A549 (cell line): ENCODE data around the gene SERPINA4. TPM values are rescaled to one million over a fixed set of nuclear protein-coding genes. Genes with fewer than 3 reads are reported as not detected.

Experiments used
- ATAC-seq, 2 experiments: fragments of 200-7000 bp in 1 of 2; fragments of >200 bp in 1 of 2; cut with Nextera tagmentation in 1 of 2; cut with Tn5 transposase in 1 of 2; 3 replicates each; pipeline versions ENCODE4 v1.8.0 to v1.9.1; 2018 to 2020; ENCODE audit warnings: mild to moderate bottlenecking in 1 of 2, moderate library complexity in 1 of 2
- CTCF ChIA-PET: fragments of 300-600 bp; sonication (Branson Sonifier 250); formaldehyde crosslinking; extraction: SDS; loops from one replicate; lab custom pipeline; 2021; ENCODE audit warnings: antibody characterized with exemption, inconsistent platforms; lab: Yijun Ruan, JAX
- POLR2A ChIA-PET: fragments of 350-600 bp; formaldehyde crosslinking; extraction: SDS; loops from one replicate; lab custom pipeline; 2021; ENCODE audit warnings: antibody characterized with exemption, inconsistent platforms; lab: Yijun Ruan, JAX
- DNase-seq, 2 experiments: peaks; one replicate each; pipeline versions ENCODE4 v3.0.0 to v3.0.0-alpha.2; 2011 to 2016; ENCODE audit warnings: low read depth in 1 of 2, low spot score in 1 of 2
- FAIRE-seq: peaks from 2 replicates; lab custom pipeline; 2011; peaks lifted over from hg19 to GRCh38; lab: Jason Lieb, UNC
- H3K27ac ChIP-seq, 2 experiments: fragments of >200 bp; sonication (Bioruptor Twin); formaldehyde crosslinking; 3 replicates each; pipeline ENCODE4 v1.5.1; 2016 to 2017
- H3K4me1 ChIP-seq: fragments of >200 bp; sonication (Bioruptor Twin); formaldehyde crosslinking; 3 replicates; pipeline ENCODE4 v1.6.1; 2016
- H3K4me2 ChIP-seq: fragments of >200 bp; sonication (Bioruptor Twin); formaldehyde crosslinking; 3 replicates; pipeline ENCODE4 v1.6.1; 2016
- H3K4me3 ChIP-seq: fragments of >200 bp; sonication (Bioruptor Twin); formaldehyde crosslinking; 3 replicates; pipeline ENCODE4 v1.5.1; 2016
- H3K9me3 ChIP-seq: fragments of >200 bp; sonication (Bioruptor Twin); formaldehyde crosslinking; 3 replicates; pipeline ENCODE4 v1.6.1; 2016
- CBX8 ChIP-seq: fragments of 200-600 bp; sonication (generic); IDR thresholded peaks from 2 replicates; pipeline ENCODE4 v1.6.1; 2016
- CEBPB ChIP-seq, 2 experiments: fragments of >200 bp in 1 of 2; sonication (Bioruptor Twin) in 1 of 2; formaldehyde crosslinking in 1 of 2; IDR thresholded peaks; 2 replicates each; pipeline ENCODE4 v1.6.1; 2012 to 2016
- EHF ChIP-seq: fragments of 250-450 bp; sonication (Bioruptor Pico); IDR thresholded peaks from 2 replicates; pipeline ENCODE4 v1.5.0; 2020; ENCODE audit warnings: mild to moderate bottlenecking
- EHMT2 ChIP-seq: fragments of 200-600 bp; sonication (generic); IDR thresholded peaks from 2 replicates; pipeline ENCODE4 v1.6.1; 2016; ENCODE audit warnings: antibody characterized with exemption, low read depth, mild to moderate bottlenecking, moderate library complexity
- ELK1 ChIP-seq: fragments of 150-350 bp; IDR thresholded peaks from 2 replicates; pipeline ENCODE4 v1.6.1; 2014; ENCODE audit warnings: low read depth, mild to moderate bottlenecking, low read length
- FOSL2 ChIP-seq, 2 experiments: fragments of 450-650 bp in 1 of 2; fragments of >200 bp in 1 of 2; sonication (Bioruptor Twin) in 1 of 2; formaldehyde crosslinking; IDR thresholded peaks; 2 replicates each; pipeline versions ENCODE4 v1.5.0 to v1.6.1; 2016 to 2020; ENCODE audit warnings: mild to moderate bottlenecking in 1 of 2, moderate library complexity in 1 of 2
- GATA3 ChIP-seq: IDR thresholded peaks from 2 replicates; pipeline ENCODE4 v1.6.1; 2012; ENCODE audit warnings: borderline replicate concordance
- HDAC2 ChIP-seq: fragments of 200-600 bp; sonication (generic); IDR thresholded peaks from 2 replicates; pipeline ENCODE4 v1.6.1; 2016
- HOXA7 ChIP-seq: fragments of 250-450 bp; sonication (Bioruptor Pico); IDR thresholded peaks from 2 replicates; pipeline ENCODE4 v1.5.0; 2020; ENCODE audit warnings: mild to moderate bottlenecking, moderate library complexity
- HOXB13 ChIP-seq: fragments of 250-450 bp; sonication (Bioruptor Pico); IDR thresholded peaks from 2 replicates; pipeline ENCODE4 v1.5.0; 2020; ENCODE audit warnings: low read depth, mild to moderate bottlenecking, moderate library complexity
- HOXB5 ChIP-seq: fragments of 250-450 bp; sonication (Bioruptor Pico); IDR thresholded peaks from 2 replicates; pipeline ENCODE4 v1.5.0; 2020; ENCODE audit warnings: mild to moderate bottlenecking, moderate library complexity
- JUN ChIP-seq, 2 experiments: fragments of >200 bp; sonication (Bioruptor Twin); formaldehyde crosslinking; IDR thresholded peaks; 2 replicates in 1 of 2; 3 replicates in 1 of 2; pipeline ENCODE4 v1.6.1; 2016 to 2017
- JUNB ChIP-seq: fragments of >200 bp; sonication (Bioruptor Twin); formaldehyde crosslinking; IDR thresholded peaks from 2 replicates; pipeline ENCODE4 v1.6.1; 2016
- KDM1A ChIP-seq: fragments of 200-600 bp; sonication (generic); IDR thresholded peaks from 2 replicates; pipeline ENCODE4 v1.6.1; 2016; ENCODE audit warnings: low read depth, mild to moderate bottlenecking
- MAFK ChIP-seq: fragments of 450-650 bp; IDR thresholded peaks from 2 replicates; pipeline ENCODE4 v1.6.1; 2014; ENCODE audit not compliant: partially characterized antibody
- MAZ ChIP-seq: fragments of 150-350 bp; IDR thresholded peaks from 2 replicates; pipeline ENCODE4 v1.6.1; 2014; ENCODE audit warnings: antibody characterized with exemption, low read depth, low read length, borderline replicate concordance
- NPAS2 ChIP-seq: fragments of 250-450 bp; sonication (Bioruptor Pico); IDR thresholded peaks from 2 replicates; pipeline ENCODE4 v1.8.0; 2022; ENCODE audit warnings: mild to moderate bottlenecking, moderate library complexity, borderline replicate concordance
- NR3C1 ChIP-seq: fragments of >200 bp; sonication (Bioruptor Twin); formaldehyde crosslinking; IDR thresholded peaks from 3 replicates; pipeline ENCODE4 v1.6.1; 2017
- PBX3 ChIP-seq: IDR thresholded peaks from 2 replicates; pipeline ENCODE4 v1.6.1; 2012
- PHF8 ChIP-seq: fragments of 200-600 bp; sonication (generic); IDR thresholded peaks from 2 replicates; pipeline ENCODE4 v1.6.1; 2016; ENCODE audit warnings: low read depth, mild to moderate bottlenecking, antibody characterized with exemption, moderate library complexity, borderline replicate concordance
- RARB ChIP-seq: fragments of 250-450 bp; sonication (Bioruptor Pico); IDR thresholded peaks from 2 replicates; pipeline ENCODE4 v1.8.0; 2021; ENCODE audit warnings: mild to moderate bottlenecking, moderate library complexity
- RCOR1 ChIP-seq: fragments of 150-350 bp; IDR thresholded peaks from 2 replicates; pipeline ENCODE4 v1.6.1; 2014; ENCODE audit warnings: antibody characterized with exemption, low read length, low read depth
- RNF2 ChIP-seq: fragments of 200-600 bp; sonication (generic); IDR thresholded peaks from 2 replicates; pipeline ENCODE4 v1.6.1; 2016; ENCODE audit warnings: low read depth, mild to moderate bottlenecking, antibody characterized with exemption, moderate library complexity, borderline replicate concordance
- SREBF2 ChIP-seq: fragments of 450-650 bp; IDR thresholded peaks from 2 replicates; pipeline ENCODE4 v1.6.1; 2014; ENCODE audit warnings: mild to moderate bottlenecking, moderate library complexity
- ZC3H11A ChIP-seq: fragments of 450-650 bp; IDR thresholded peaks from 2 replicates; pipeline ENCODE4 v1.6.1; 2014; ENCODE audit warnings: antibody characterized with exemption, mild to moderate bottlenecking
- ZFP36 ChIP-seq: fragments of 450-650 bp; IDR thresholded peaks from 2 replicates; pipeline ENCODE4 v1.6.1; 2014; ENCODE audit warnings: borderline replicate concordance; ENCODE audit not compliant: partially characterized antibody
- ZSCAN20 ChIP-seq: fragments of 250-450 bp; sonication (Bioruptor Pico); IDR thresholded peaks from 2 replicates; pipeline ENCODE4 v1.8.0; 2022; ENCODE audit warnings: mild to moderate bottlenecking, moderate library complexity
- WGBS: methylation state at CpG from one replicate; pipeline ENCODE4 v1.1.6; 2017; ENCODE audit errors: missing lambda C conversion rate; 5-methylcytosine and 5-hydroxymethylcytosine counted together
- polyA plus RNA-seq, 4 experiments: library from polyadenylated mRNA; depleted of rRNA in 3 of 4; stranded (reverse); fragments of >200 nt; fragmentation: RNase III in 1 of 4; extraction: RNeasy Plus Mini Kit Qiagen cat#74134 plus additional on column Dnase treatment in 1 of 4; gene quantifications; 2 replicates in 3 of 4; 3 replicates in 1 of 4; pipeline ENCODE4 v1.2.3, GENCODE V29; 2011 to 2017
- TF ChIP-seq, protein P1 (sequence below): IDR thresholded peaks from 2 replicates; pipeline ENCODE4 v1.6.1; 2012
- TF ChIP-seq, protein P2 (sequence below): fragments of 250-450 bp; sonication (Bioruptor Pico); IDR thresholded peaks from 2 replicates; pipeline ENCODE4 v1.5.0; 2021; ENCODE audit warnings: mild to moderate bottlenecking, moderate library complexity, borderline replicate concordance
- TF ChIP-seq, protein P3 (sequence below): fragments of 450-650 bp; IDR thresholded peaks from 2 replicates; pipeline ENCODE4 v1.6.1; 2014; ENCODE audit warnings: antibody characterized with exemption
- TF ChIP-seq, protein P4 (sequence below): fragments of >200 bp; sonication (Bioruptor Twin); formaldehyde crosslinking; IDR thresholded peaks from 3 replicates; pipeline ENCODE4 v1.6.1; 2016
- TF ChIP-seq, protein P5 (sequence below): fragments of >200 bp; sonication (Bioruptor Twin); formaldehyde crosslinking; IDR thresholded peaks from 3 replicates; pipeline ENCODE4 v1.5.1; 2016

The SERPINA4 gene
- polyA plus RNA-seq, 2 of the 4 experiments (the other 2 are of a cell fraction): 0.08 TPM; not detected in 1

GRCh38 chr14:94598816-94599655, 37.8 kb downstream of the SERPINA4 start:
- POLR2A ChIA-PET: interaction anchor here (0.7 to 1.0 kb wide), 5 partner anchors 12 to 87 kb away, joined by 3 to 6 read pairs (median 3); partner anchors contain the start of gene SERPINA3
- Histone ChIP-seq H3K4me3 (0 out of 3 replicates have a peak overlapping the region, but pooled peaks have one; percentile 7), H3K4me1 (peaks cover 74% of the 10 kb centered on the region), H3K9me3 (peaks cover 3% of the 10 kb centered on the region; the same call in 1 of the 3 replicates), H3K27ac (peak overlapping the region; percentile 97 to 98), H3K4me2 (peak overlapping the region; percentile 71)
- 33% methylated on average over 11 of the region's 11 CpGs for WGBS
- ATAC-seq: peak; percentile 78 to 88
- FAIRE-seq: peak; percentile 99
- peak; percentile 87 to 98 for DNase-seq
- CTCF ChIA-PET: interaction anchor here (0.5 to 3.9 kb wide), 18 partner anchors 11 to 173 kb away, joined by 3 to 23 read pairs (median 4); partner anchors contain the start of gene SERPINA5
- TF ChIP-seq, protein P1, sequence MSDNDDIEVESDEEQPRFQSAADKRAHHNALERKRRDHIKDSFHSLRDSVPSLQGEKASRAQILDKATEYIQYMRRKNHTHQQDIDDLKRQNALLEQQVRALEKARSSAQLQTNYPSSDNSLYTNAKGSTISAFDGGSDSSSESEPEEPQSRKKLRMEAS: peak; percentile 84
- TF ChIP-seq EHF (CRISPR knock-in tag): no peak
- no peak for TF ChIP-seq RCOR1
- TF ChIP-seq HDAC2: no peak
- peak; percentile 68; the same call in 1 of the 2 replicates for TF ChIP-seq PBX3
- TF ChIP-seq FOSL2 (IDR thresholded peaks at IDR 0.05): peak; percentile 83
- TF ChIP-seq FOSL2 (CRISPR knock-in tag; IDR thresholded peaks at IDR 0.05): peak; percentile 94
- no peak for TF ChIP-seq ZSCAN20 (CRISPR knock-in tag)
- TF ChIP-seq ZC3H11A: no peak
- no peak for TF ChIP-seq ZFP36
- peak; percentile 97 for TF ChIP-seq RARB
- TF ChIP-seq, protein P2, sequence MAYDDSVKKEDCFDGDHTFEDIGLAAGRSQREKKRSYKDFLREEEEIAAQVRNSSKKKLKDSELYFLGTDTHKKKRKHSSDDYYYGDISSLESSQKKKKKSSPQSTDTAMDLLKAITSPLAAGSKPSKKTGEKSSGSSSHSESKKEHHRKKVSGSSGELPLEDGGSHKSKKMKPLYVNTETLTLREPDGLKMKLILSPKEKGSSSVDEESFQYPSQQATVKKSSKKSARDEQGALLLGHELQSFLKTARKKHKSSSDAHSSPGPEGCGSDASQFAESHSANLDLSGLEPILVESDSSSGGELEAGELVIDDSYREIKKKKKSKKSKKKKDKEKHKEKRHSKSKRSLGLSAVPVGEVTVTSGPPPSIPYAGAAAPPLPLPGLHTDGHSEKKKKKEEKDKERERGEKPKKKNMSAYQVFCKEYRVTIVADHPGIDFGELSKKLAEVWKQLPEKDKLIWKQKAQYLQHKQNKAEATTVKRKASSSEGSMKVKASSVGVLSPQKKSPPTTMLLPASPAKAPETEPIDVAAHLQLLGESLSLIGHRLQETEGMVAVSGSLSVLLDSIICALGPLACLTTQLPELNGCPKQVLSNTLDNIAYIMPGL (CRISPR knock-in tag): no peak
- TF ChIP-seq RNF2: no peak
- peak; percentile 98 to 99 for TF ChIP-seq CEBPB (IDR thresholded peaks at IDR 0.05)
- TF ChIP-seq HOXB5 (CRISPR knock-in tag): 0 out of 2 replicates have a peak, but pooled peaks have one; percentile 21
- peak; percentile 84 for TF ChIP-seq MAFK
- TF ChIP-seq JUN (IDR thresholded peaks at IDR 0.05): peak; percentile 94
- TF ChIP-seq KDM1A: no peak
- TF ChIP-seq, protein P3, sequence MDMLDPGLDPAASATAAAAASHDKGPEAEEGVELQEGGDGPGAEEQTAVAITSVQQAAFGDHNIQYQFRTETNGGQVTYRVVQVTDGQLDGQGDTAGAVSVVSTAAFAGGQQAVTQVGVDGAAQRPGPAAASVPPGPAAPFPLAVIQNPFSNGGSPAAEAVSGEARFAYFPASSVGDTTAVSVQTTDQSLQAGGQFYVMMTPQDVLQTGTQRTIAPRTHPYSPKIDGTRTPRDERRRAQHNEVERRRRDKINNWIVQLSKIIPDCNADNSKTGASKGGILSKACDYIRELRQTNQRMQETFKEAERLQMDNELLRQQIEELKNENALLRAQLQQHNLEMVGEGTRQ: no peak
- TF ChIP-seq PHF8: no peak
- no peak for TF ChIP-seq NPAS2 (CRISPR knock-in tag)
- TF ChIP-seq ELK1: no peak
- peak; percentile 84 for TF ChIP-seq GATA3
- no peak for TF ChIP-seq EHMT2
- no peak for TF ChIP-seq MAZ
- TF ChIP-seq, protein P4, sequence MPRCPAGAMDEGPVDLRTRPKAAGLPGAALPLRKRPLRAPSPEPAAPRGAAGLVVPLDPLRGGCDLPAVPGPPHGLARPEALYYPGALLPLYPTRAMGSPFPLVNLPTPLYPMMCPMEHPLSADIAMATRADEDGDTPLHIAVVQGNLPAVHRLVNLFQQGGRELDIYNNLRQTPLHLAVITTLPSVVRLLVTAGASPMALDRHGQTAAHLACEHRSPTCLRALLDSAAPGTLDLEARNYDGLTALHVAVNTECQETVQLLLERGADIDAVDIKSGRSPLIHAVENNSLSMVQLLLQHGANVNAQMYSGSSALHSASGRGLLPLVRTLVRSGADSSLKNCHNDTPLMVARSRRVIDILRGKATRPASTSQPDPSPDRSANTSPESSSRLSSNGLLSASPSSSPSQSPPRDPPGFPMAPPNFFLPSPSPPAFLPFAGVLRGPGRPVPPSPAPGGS: peak; percentile 79; the same call in 1 of the 3 replicates
- no peak for TF ChIP-seq HOXA7 (CRISPR knock-in tag)
- peak; percentile 90 for TF ChIP-seq JUNB
- TF ChIP-seq SREBF2: no peak
- TF ChIP-seq HOXB13 (CRISPR knock-in tag): no peak
- peak; percentile 91; the same call in 1 of the 3 replicates for TF ChIP-seq NR3C1
- TF ChIP-seq, protein P5, sequence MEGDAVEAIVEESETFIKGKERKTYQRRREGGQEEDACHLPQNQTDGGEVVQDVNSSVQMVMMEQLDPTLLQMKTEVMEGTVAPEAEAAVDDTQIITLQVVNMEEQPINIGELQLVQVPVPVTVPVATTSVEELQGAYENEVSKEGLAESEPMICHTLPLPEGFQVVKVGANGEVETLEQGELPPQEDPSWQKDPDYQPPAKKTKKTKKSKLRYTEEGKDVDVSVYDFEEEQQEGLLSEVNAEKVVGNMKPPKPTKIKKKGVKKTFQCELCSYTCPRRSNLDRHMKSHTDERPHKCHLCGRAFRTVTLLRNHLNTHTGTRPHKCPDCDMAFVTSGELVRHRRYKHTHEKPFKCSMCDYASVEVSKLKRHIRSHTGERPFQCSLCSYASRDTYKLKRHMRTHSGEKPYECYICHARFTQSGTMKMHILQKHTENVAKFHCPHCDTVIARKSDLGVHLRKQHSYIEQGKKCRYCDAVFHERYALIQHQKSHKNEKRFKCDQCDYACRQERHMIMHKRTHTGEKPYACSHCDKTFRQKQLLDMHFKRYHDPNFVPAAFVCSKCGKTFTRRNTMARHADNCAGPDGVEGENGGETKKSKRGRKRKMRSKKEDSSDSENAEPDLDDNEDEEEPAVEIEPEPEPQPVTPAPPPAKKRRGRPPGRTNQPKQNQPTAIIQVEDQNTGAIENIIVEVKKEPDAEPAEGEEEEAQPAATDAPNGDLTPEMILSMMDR: peak; percentile 23; the same call in 2 of the 3 replicates
- no peak for TF ChIP-seq CBX8
